ENCODE data around the gene GNB5.

- no peak for TF ChIP-seq EZH2 (IDR thresholded peaks at IDR 0.05)
- TF ChIP-seq POLR2AphosphoS5 (IDR thresholded peaks at IDR 0.05; ENCODE audit: borderline replicate concordance, low read depth, low read length), result no peak
Observed at GRCh38 chr15:52095597-52096262, 95.5 kb downstream of the GNB5 start.
